ENCODE data around the gene SORBS2.

The SORBS2 gene

GRCh38 chr4:185779517-185779916 is 32.5 kb downstream of the SORBS2 start:
- H3K4me3 ChIP-seq (ENCODE audit: low read length) = no peak overlapping the region
- TF ChIP-seq CTCF (IDR thresholded peaks at IDR 0.05; ENCODE audit: insufficient read depth, low read depth, low read length, missing control alignments) = no peak
- peak; percentile 30 for DNase-seq (ENCODE audit: low read depth)

GRCh38 chr4:185778307-185778706 is 33.7 kb downstream of the SORBS2 start:
- peak; percentile 99 for DNase-seq (ENCODE audit: low read depth)
- TF ChIP-seq CTCF (IDR thresholded peaks at IDR 0.05; ENCODE audit: insufficient read depth, low read depth, low read length, missing control alignments) = no peak
- H3K4me3 ChIP-seq (ENCODE audit: low read length) = no peak overlapping the region

GRCh38 chr4:185775792-185776555 is 36.0 kb downstream of the SORBS2 start:
- DNase-seq (ENCODE audit: low read depth) = peak; percentile 46
- H3K4me3 ChIP-seq (ENCODE audit: low read length) = no peak overlapping the region
- TF ChIP-seq CTCF (IDR thresholded peaks at IDR 0.05; ENCODE audit: insufficient read depth, low read depth, low read length, missing control alignments) = no peak

- H3K4me3 ChIP-seq (ENCODE audit: low read length) = no peak overlapping the region
- DNase-seq (ENCODE audit: low read depth) = peak; percentile 49
- no peak for TF ChIP-seq CTCF (IDR thresholded peaks at IDR 0.05; ENCODE audit: insufficient read depth, low read depth, low read length, missing control alignments)
Observed at GRCh38 chr4:185774845-185775680, 36.9 kb downstream of the SORBS2 start.

- no peak for DNase-seq (ENCODE audit: low read depth)
- TF ChIP-seq CTCF (IDR thresholded peaks at IDR 0.05; ENCODE audit: insufficient read depth, low read depth, low read length, missing control alignments) = no peak
- no peak overlapping the region for H3K4me3 ChIP-seq (ENCODE audit: low read length)
Observed at GRCh38 chr4:185774131-185774653, 37.8 kb downstream of the SORBS2 start.

- TF ChIP-seq CTCF (IDR thresholded peaks at IDR 0.05; ENCODE audit: insufficient read depth, low read depth, low read length, missing control alignments) = no peak
- H3K4me3 ChIP-seq (ENCODE audit: low read length) = no peak overlapping the region
Observed at GRCh38 chr4:185773419-185773818, 38.6 kb downstream of the SORBS2 start.

More at GRCh38 chr4:185773419-185773818, 38.6 kb downstream of the SORBS2 start:
- DNase-seq (ENCODE audit: low read depth) = no peak

Measured in epithelial cell of esophagus (primary cell).